Pancreas (tissue), 10 donors: ENCODE data around the gene SLC5A4. TPM values are rescaled to one million over a fixed set of nuclear protein-coding genes. Genes with fewer than 3 reads are reported as not detected.
"Not testable (repeated sequence)": the region's sequence is repeated elsewhere in the genome, so short reads cannot be mapped to it uniquely, and the experiment has no call there.

Experiments used
- ATAC-seq, 4 donors: fragments of 200-7000 bp; cut with Tn5 transposase; one replicate each; pipeline versions ENCODE4 v1.8.0 to v1.9.1; 2020; ENCODE audit warnings: mild to moderate bottlenecking in 4 of 4, moderate library complexity in 4 of 4
- DNase-seq, 6 donors: peaks; one replicate each; pipeline ENCODE4 v3.0.0-alpha.2; 2020
- FAIRE-seq: peaks from 2 replicates; lab custom pipeline; 2012; peaks lifted over from hg19 to GRCh38; lab: Jason Lieb, UNC
- H3K27ac ChIP-seq, 4 donors: fragments of 200-600 bp; sonication (generic); 1 replicate in 3 of 4; 2 replicates in 1 of 4; pipeline versions ENCODE4 v1.5.0 to v1.8.0; 2020
- H3K27me3 ChIP-seq, 4 donors: fragments of 200-600 bp; one replicate each; pipeline ENCODE4 v1.8.0; 2021
- H3K36me3 ChIP-seq, 3 donors: fragments of 200-600 bp; sonication (generic) in 1 of 3; one replicate each; pipeline versions ENCODE4 v1.5.0 to v1.8.0; 2020 to 2021
- H3K4me1 ChIP-seq, 3 donors: fragments of 200-600 bp; one replicate each; pipeline ENCODE4 v1.8.0; 2021
- H3K4me3 ChIP-seq, 4 donors: fragments of 200-600 bp; sonication (generic) in 2 of 4; one replicate each; pipeline versions ENCODE4 v1.5.0 to v1.8.0; 2020 to 2021
- H3K9me3 ChIP-seq, 4 donors: fragments of 200-600 bp; one replicate each; pipeline ENCODE4 v1.8.0; 2021
- WGBS, 2 donors: extraction: QIAGEN DNeasy Blood & Tissue Kit; methylation state at CpG; one replicate each; pipeline ENCODE4 v1.1.7; 2013; 5-methylcytosine and 5-hydroxymethylcytosine counted together
- intact Hi-C, 3 donors: fragments of 100-400 bp; cut with DNase I; formaldehyde crosslinking; loops; one replicate each; pipeline versions ENCODE4 v1.11.1 to v1.14.2; 2022
- polyA plus RNA-seq, 2 donors: library from polyadenylated mRNA; stranded (reverse); fragments of 200-250 nt; gene quantifications; one replicate each; pipeline ENCODE4 v1.2.3, GENCODE V29; 2013
- total RNA-seq, 6 donors: library from RNA; stranded (reverse); fragmentation: NEBNext Ultra II Directional in 4 of 6; extraction: Animal tissue kit (Norgen Biotek cat#: 25700) in 4 of 6; gene quantifications; one replicate each; pipeline versions ENCODE4 v1.2.1 to v1.2.4, GENCODE V29; 2021 to 2023
- TF ChIP-seq, protein P1 (sequence below), 4 donors: fragments of 200-600 bp; sonication (generic) in 3 of 4; IDR thresholded peaks; one replicate each; pipeline versions ENCODE4 v1.5.0 to v1.8.0; 2021; ENCODE audit warnings: antibody characterized with exemption in 4 of 4
- donor health status: healthy with polysubstance abuse.
- donor health status: DM: no; HTN: no; CAD: no; lungs with moderate emphysema.
- donor health status: DM: no; HTN: no; CAD: no.
- donor health status: control.
- donor health status: control.
- donor health status: Bipolar disorder and iron deficiency.
- donor health status: DM: yes; HTN: yes; CAD: no.
- donor health status: DM: no; HTN: no; CAD: no.
- donor health status: DM: no; HTN: no; CAD: no.
- donor health status: DM: yes; HTN: yes; CAD: no.

The SLC5A4 gene
- total and polyA plus RNA-seq, 8 donors, result 0.12 to 0.69 (median 0.22) TPM

GRCh38 chr22:32270641-32271369 lies 15.7 kb upstream of the SLC5A4 start:
- ATAC-seq (no peak), DNase-seq (no peak), FAIRE-seq (no peak)
- TF ChIP-seq, protein P1, sequence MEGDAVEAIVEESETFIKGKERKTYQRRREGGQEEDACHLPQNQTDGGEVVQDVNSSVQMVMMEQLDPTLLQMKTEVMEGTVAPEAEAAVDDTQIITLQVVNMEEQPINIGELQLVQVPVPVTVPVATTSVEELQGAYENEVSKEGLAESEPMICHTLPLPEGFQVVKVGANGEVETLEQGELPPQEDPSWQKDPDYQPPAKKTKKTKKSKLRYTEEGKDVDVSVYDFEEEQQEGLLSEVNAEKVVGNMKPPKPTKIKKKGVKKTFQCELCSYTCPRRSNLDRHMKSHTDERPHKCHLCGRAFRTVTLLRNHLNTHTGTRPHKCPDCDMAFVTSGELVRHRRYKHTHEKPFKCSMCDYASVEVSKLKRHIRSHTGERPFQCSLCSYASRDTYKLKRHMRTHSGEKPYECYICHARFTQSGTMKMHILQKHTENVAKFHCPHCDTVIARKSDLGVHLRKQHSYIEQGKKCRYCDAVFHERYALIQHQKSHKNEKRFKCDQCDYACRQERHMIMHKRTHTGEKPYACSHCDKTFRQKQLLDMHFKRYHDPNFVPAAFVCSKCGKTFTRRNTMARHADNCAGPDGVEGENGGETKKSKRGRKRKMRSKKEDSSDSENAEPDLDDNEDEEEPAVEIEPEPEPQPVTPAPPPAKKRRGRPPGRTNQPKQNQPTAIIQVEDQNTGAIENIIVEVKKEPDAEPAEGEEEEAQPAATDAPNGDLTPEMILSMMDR (IDR thresholded peaks at IDR 0.05), result no peak
- no peak overlapping the region for H3K27ac ChIP-seq
- no peaks in the 10 kb centered on the region for H3K36me3 ChIP-seq
- no peak overlapping the region for H3K4me3 ChIP-seq
- intact Hi-C loops, result loop anchor here in 1 of 3 donors (10.0 kb wide), 1 partner anchor 286 kb away; no protein-coding TSS in a partner anchor
- 67 to 84% methylated on average over 25 of the region's 25 CpGs for WGBS, 2 donors
- no peaks in the 10 kb centered on the region for H3K27me3 ChIP-seq
- H3K9me3 ChIP-seq, result no peaks in the 10 kb centered on the region
- H3K4me1 ChIP-seq, result no peaks in the 10 kb centered on the region

DNA sequence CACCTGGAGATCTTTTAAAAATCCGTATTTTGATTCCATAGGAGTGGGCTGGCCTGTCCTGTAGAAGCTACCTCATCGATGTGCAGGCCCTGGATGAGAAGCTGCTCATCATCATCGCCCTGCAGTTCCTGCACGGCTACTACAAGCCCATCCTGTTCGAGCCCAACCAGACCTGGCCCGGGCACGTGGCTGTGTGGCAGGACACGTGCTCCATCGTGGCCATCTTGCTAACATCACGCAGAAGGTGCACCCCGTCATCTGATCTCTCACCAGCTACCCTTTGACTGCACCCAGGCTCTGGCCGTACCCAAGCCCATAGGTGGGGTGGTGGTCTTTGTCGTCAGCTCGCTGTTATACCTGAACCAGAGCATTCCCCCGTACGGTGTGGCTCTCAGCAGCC lies 14.2 kb upstream of the SLC5A4 start:
- no peak for DNase-seq
- no peak for FAIRE-seq
- Histone ChIP-seq H3K4me1 (no peaks in the 10 kb centered on the region), H3K4me3 (no peak overlapping the region), H3K27me3 (no peaks in the 10 kb centered on the region), H3K9me3 (no peaks in the 10 kb centered on the region), H3K36me3 (no peaks in the 10 kb centered on the region), H3K27ac (no peak overlapping the region)
- intact Hi-C loops, result no loop called here
- TF ChIP-seq, protein P1 (IDR thresholded peaks at IDR 0.05), result no peak
- WGBS, 2 donors, result 64 to 74% methylated on average over 16 of the region's 16 CpGs
- no peak for ATAC-seq

GRCh38 chr22:32267011-32267410 lies 11.9 kb upstream of the SLC5A4 start:
- ATAC-seq, result no peak
- no peaks in the 10 kb centered on the region for H3K4me1 ChIP-seq
- H3K9me3 ChIP-seq, result no peaks in the 10 kb centered on the region
- H3K27ac ChIP-seq, result no peak overlapping the region
- DNase-seq, result no peak
- H3K4me3 ChIP-seq, result no peak overlapping the region
- H3K27me3 ChIP-seq, result no peaks in the 10 kb centered on the region
- no peak for FAIRE-seq
- H3K36me3 ChIP-seq, result no peaks in the 10 kb centered on the region
- WGBS, 2 donors, result 37% methylated on average over 3 of the region's 3 CpGs
- TF ChIP-seq, protein P1 (IDR thresholded peaks at IDR 0.05), result no peak
- intact Hi-C loops, result no loop called here

- Histone ChIP-seq H3K36me3 (no peaks in the 10 kb centered on the region), H3K27ac (no peak overlapping the region), H3K4me1 (no peaks in the 10 kb centered on the region), H3K9me3 (no peaks in the 10 kb centered on the region), H3K4me3 (no peak overlapping the region), H3K27me3 (no peaks in the 10 kb centered on the region)
- ATAC-seq (peak; percentile 80 to 93 (median 90)), DNase-seq (peak in 4 of 6 donors; percentile 44 to 64 (median 56)), FAIRE-seq (peak; percentile 82)
- TF ChIP-seq, protein P1 (IDR thresholded peaks at IDR 0.05), result peak; percentile 61 to 78 (median 66)
- intact Hi-C loops, result no loop called here
- 25 to 28% methylated on average over 10 of the region's 10 CpGs for WGBS, 2 donors
Measured at GRCh38 chr22:32265882-32266767, 11.0 kb upstream of the SLC5A4 start.

GRCh38 chr22:32263678-32264077 lies 8.5 kb upstream of the SLC5A4 start:
- H3K4me3 ChIP-seq, H3K27ac ChIP-seq, H3K36me3 ChIP-seq, ATAC-seq, intact Hi-C loops, FAIRE-seq, H3K9me3 ChIP-seq, DNase-seq, H3K4me1 ChIP-seq, H3K27me3 ChIP-seq: not testable (repeated sequence)
- 77 to 87% methylated on average over 4 of the region's 4 CpGs for WGBS, 2 donors
